HL-60/S4 (cell line): ENCODE measurements around the gene PPP2R3A.

ENCODE experiments used
- in situ Hi-C: fragments of 300-500 bp; cut with MboI; formaldehyde crosslinking; loops from 2 replicates; pipeline ENCODE4 v1.14.3; 2022; ENCODE audit warnings: low sequenced_read_pairs

The PPP2R3A gene

DNA sequence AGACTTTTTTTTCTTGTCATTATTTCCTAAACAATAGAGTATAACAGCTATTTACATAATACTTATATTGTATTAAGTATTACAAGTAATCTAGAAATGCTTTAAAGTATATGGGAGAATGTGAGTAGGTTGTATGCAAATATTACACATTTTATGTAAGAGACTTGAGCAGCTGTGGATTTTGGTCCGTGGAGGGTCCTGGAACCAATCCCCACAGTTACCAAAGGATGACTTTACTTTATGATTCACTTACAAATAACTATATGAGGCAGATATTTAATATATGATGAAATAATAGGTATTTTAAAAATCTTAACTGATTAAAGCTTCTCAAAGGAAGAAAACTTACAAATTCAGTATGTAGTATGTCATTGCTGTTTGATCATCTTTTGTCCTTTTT is 56.3 kb downstream of the PPP2R3A start:
- in situ Hi-C loops: no loop called here

DNA sequence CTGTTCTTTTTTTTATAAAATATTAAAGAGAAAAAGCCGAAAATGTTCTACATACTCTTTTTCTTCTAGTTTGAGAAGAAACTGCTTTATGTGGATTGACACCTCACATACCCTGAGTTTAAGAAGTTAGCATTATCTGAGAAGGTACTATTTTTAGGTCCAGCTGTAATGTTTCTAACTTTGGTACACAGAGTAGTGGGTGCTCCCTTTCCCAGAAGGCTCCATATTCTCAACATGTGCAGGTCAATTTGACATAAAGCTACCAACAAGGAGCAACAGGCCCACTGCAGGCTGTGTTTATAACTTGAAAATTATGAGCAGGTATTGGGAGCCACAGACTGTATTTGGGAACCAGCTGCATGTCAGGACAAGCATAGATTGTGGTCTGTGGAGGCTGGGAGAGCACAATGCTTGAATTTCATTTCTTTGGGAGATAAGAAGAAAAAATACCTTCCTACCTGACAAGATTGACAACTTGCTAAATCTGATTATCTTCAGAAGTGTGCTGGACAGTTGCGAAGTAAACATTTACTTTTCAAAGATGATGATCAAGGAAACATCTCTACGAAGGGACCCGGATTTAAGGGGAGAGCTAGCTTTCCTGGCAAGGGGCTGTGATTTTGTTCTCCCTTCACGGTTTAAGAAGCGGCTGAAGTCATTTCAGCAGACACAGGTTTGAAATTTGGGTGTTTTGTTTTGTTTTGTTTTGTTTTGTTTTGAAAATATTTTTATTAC is 57.2 kb downstream of the PPP2R3A start:
- in situ Hi-C loops: no loop called here

DNA sequence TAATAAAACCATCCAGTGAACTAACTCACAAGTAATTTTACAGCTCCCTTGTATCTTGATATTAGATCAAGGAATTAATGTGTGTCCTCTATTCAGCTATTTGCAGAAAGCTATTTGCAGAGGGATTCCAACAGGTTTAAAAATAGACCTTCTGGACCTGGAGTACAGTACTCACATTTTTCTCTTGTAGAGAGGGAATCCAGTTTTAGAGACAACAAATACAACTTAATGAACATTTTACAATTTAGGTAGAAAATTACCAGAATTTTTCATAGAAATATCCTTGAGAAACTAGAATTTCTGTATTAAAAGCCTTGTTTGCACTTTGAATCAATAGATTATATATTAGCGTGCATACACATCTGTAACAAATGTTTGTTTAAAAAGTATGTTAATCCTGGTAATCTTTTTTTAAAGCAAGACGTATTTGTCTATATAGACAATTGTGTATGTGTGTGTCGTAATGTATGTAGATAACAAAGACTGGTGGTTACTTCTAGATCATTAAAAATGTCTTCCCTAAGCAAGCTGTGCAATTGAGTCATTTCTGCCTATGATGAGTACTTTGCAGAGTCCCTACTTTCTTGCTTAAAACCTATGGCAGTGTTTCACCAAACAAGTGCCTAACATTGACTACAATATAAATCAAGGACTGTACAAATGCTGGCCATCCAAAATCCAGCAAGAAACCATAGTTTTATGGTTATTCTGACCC is 57.9 kb downstream of the PPP2R3A start:
- in situ Hi-C loops: no loop called here

DNA sequence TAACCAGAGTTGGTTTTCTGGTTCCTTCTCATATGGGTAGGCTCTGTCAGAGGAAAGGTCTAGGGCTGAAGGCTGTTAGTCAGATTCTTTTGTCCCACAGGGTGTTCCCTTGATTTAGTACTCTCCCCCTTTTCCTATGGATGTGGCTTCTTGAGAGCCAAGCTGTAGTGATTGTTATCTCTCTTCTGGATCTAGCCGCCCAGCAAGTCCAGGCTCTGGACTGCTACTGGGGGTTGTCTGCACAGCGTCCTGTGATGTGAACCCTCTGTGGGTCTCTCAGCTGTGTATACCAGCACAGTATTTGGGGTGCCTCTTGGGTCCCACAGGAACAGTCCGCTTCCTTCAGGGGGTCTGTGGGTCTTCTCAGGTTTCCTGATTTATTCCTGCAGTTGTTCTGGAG is 70.8 kb downstream of the PPP2R3A start:
- in situ Hi-C loops: no loop called here

DNA sequence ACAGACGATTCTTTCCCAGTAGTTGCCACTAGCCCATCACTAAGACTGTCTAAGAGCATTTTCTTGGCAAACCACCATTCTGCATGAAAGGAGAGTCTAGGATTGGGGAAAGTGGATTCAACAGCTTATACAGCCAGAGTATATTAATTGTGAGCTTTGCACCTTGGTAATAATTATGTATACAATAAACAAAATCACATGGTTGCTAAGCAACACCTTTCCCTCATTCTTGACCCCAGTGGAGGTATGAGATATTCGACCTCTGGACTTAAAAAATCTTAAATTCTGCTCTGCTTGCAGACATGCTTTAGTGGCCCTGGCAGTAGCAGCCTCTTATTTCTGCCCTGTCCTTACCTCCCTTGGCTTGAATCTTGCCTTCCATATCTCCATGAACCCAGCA is 73.1 kb downstream of the PPP2R3A start:
- in situ Hi-C loops: no loop called here

DNA sequence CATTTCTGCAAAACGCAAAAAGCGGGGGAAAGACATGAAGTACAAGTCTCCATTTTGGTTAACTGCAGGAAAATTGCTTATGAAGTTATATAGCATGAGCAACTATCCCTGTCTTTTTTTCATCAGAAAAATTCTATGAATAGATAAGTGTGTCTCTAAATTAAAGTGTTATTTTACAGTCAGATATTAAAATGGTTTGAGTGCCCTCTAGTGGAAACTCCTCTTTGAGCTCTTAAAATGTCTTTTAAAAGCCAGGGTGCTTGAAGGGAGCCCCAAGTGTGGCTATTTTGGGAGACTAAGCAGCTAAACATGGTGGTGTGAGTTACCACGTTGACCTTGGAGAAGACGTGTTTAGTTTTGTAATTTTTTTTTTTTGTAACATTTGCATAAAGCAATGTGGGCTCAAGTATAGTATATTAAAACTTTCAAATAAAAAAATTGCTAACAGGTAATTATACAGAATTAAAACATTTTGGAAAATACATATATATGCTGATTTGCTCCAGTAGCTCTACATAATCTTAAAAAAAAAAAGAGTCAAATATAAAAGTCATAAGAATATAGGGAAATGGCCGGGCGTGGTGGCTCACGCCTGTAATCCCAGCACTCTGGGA is 77.2 kb downstream of the PPP2R3A start:
- in situ Hi-C loops: no loop called here

DNA sequence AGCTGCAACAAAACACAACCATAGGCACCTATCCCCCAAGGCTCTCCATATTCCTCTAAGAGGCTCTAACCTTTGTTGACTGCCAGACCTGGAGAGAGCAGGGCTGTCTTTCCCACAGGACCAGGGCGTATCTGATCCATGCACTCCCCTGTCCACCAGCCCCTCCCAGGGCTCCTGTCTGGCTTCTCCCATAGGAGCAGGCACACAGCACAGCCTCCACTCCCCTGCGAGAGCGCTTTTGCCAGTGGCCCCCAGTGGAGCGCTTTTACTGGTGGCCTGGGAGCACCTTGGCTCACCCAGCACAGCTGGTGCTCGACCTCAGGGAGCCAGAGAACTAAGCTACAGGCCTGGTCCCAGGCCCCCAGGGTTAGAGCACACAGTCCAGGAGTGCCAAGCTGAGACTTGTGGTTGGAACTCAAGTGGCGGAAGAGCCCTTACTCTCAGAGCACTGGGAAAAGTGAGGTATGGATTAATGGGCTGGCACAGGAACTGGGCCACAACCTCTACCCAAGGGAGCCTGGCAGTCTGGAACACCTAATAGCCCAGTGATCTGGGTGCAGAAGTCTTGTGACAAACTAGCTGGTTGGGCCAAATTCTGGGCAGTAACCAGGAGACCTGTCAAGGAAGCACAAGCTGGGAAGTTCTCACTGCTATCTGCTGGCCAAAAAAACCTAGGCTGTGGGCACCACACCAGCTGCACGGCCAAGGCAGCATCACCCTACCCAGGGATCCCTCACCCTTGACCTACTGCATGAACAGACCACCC is 79.6 kb downstream of the PPP2R3A start:
- in situ Hi-C loops: no loop called here

DNA sequence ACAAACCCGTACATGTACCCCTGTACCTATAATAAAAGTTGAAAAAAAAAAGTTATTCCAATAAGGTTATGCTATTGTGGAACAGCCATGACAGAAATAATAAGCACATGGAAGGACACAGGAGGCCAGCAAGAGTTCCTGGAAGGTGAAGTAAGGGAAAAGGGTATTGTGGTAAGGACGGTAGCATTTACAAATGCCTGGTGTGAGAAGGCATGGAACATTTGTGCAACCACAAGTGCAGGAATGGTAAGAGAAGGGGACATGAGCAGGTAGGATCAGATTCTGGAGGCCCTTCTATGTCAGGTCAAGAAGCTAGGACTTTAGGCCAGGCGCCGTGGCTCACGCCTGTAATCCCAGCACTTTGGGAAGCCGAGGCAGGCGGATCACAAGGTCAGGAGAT is 82.5 kb downstream of the PPP2R3A start:
- in situ Hi-C loops: no loop called here

DNA sequence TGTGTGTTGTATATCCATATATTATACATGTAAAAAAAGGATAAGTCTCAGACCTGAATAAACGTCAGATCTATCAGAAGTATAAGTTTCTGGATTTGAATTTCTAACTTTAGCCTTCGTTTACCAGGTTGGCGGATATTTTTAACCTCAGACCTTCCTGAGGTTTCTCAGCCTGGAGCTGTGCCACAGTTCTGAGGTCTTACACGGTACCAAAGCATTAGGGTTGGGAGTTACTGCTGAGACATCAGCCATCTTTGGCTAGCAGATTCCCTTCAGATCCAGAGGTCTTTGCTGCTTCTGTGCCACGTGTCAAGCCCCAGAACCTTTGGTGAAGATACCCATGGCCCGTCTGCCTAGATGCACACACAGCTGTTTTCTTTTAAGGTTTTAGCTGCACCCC is 84.7 kb downstream of the PPP2R3A start:
- in situ Hi-C loops: no loop called here

DNA sequence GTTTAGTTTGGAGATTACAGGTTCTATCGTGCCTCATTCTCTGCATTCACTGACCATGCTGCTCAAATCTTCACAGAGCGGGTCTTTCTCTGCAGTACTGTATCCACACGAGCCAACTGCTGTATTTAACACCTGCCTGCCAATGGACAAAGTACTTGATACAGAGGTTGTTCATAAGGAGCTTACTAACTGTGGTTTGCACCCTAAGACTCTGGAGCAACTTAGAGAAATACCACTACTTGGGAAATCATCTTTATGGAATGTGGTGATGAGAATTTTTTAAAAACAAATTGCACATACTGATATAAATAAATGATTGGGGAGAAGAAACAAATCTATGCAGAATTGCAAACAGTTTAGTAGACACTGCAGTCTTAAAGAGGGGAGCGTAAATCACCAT is 90.0 kb downstream of the PPP2R3A start:
- in situ Hi-C loops: no loop called here

DNA sequence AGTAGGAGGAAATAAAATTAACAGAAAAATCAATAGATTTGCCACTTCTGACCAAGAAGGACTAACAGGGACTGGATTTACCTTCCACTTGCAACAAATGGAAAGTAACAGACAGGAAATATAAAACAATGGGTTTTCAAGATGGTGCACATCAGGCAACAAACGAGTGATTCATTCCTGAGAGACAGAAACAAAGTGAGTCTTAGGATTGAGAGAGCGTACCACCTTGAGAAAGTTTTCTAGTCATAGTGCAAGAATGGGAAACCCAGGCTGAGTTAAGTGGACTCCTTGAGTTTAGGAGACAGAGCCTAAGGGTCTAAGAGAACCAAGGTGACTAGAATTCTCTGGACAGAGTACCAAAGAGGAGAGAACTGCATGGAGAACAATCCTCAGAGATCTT is 101.7 kb downstream of the PPP2R3A start:
- in situ Hi-C loops: no loop called here

DNA sequence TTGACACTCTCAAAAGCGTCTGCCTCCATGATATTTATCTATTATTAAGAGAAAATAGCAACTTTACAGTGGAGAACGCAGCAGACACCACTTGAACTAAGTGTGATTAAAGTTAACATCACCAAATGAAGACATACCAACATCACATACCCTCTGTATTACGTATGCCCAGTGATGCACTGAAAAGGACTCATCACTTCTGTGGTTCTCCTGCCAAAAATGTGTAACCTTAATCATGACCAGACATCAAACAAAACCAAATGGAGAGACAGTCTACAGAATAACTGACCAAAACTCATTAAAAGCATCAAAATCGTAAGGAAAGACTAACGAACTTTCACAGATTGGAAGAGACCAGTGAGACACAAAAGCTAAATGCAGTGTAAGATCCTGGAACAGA is 103.2 kb downstream of the PPP2R3A start:
- in situ Hi-C loops: no loop called here

DNA sequence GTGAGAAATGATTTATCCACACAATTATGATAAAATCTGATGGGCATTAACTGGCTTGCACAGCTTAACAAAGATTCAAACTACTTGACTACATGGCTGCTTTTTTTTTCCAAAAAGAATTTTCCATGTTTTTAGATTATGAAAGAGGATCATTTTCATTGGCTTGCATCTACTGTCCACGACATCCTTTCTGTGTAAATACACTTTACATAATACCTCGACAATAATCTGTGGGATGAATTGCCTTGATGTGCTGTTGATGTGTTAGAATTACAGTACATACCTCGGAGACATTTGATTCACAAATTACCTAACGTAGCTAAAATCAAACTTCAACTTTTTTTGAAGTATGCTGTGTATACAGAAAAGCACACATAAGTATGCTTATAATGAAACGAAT is 104.4 kb downstream of the PPP2R3A start:
- in situ Hi-C loops: loop anchor here (5.0 to 10.0 kb wide), 2 partner anchors 685 to 942 kb away; partner anchors contain the start of gene STAG1

DNA sequence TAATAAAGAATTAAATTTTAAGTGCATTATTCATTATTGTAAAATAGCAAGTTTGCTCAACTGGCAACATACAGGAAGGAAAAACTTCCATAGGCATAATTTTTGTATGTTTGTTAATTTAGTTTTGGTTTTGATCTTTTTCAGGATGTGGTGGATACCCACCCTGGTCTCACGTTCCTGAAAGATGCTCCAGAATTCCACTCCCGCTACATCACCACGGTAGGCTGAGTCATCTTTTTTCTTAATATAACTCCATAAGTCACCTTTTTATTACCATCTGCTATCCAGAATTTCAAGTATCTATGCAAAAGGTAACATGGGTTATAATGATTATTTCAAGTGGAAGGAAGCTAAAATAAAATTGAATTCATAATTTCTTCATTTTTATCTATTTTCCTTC is 104.8 kb downstream of the PPP2R3A start:
- in situ Hi-C loops: loop anchor here (5.0 to 10.0 kb wide), 2 partner anchors 684 to 942 kb away; partner anchors contain the start of gene STAG1

DNA sequence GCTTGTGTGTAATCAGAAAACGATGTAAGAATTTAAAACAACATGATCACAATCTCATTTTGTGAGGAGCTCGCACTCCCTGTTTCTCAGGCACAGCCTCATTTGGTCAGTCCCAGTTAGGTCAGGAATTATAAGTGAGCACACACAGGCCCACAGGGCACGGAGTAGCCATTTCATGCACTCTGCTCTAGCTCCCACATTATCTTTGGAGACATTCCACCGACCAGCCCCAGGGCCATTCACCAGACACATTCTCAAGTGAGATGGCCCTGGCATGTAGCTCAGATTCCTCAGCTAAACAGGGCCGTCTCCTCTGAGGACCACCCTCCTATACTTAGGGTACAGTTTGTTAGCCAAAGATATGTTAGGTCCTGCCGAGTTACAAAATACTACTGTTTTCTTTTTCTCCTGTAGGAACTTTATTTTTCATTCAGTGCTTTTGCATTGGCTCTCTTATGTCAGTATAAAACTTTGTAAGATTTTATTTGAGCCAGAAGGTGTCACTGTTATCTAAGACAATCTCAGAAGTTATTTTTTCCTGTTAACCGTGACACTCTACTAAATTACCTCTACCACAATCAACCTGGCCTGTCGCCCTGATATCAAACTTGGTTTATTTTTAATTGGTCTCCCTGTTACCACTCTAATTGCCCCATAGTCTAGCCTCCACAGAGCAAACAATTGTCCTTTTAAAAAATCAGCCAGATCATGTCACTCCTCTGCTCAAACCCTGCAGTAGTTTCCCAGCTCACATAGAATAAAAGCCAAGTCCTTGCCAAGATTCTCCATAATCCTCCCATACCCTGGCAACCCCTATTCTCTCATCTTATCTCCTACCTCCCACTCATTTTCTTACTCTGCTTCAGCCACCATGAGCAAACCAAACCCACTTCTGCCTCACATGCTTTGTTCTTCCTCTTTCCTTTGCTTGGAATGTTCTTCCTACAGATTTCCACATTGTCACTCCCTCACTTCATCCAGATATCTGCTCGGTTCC is 105.7 kb downstream of the PPP2R3A start:
- in situ Hi-C loops: loop anchor here (5.0 to 10.0 kb wide), 2 partner anchors 684 to 941 kb away; partner anchors contain the start of gene STAG1

DNA sequence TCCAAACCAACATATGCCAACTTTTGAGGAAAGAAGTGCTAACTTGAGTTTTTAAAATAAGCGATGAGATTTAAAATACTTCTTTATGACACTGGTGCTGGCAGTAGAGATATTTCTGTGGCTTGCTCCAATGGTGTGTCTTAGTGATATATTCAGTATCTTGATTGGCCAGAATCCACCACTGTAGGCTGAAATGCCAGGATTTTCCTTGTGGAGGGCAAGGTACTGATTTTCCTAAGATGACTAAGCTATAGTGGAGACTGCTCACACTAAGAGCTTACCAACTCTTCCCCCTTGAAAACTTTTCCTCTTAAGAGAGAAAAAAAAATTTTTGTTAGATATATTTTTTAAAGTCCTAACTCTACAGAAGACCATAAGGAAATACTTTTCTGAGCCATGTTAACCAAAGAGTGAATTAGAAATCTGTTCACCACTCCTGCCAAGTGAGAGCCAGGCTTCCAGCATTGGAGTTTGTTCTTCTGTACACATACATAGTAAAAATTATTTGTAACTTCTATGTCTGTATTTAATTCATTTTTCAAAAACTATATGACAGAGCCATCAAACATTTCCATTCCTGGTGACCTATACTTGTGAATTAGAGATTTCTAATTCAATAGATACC is 109.1 kb downstream of the PPP2R3A start:
- in situ Hi-C loops: loop anchor here (5.0 to 25.0 kb wide), 3 partner anchors 188 to 938 kb away; partner anchors contain the start of genes PCCB and STAG1

DNA sequence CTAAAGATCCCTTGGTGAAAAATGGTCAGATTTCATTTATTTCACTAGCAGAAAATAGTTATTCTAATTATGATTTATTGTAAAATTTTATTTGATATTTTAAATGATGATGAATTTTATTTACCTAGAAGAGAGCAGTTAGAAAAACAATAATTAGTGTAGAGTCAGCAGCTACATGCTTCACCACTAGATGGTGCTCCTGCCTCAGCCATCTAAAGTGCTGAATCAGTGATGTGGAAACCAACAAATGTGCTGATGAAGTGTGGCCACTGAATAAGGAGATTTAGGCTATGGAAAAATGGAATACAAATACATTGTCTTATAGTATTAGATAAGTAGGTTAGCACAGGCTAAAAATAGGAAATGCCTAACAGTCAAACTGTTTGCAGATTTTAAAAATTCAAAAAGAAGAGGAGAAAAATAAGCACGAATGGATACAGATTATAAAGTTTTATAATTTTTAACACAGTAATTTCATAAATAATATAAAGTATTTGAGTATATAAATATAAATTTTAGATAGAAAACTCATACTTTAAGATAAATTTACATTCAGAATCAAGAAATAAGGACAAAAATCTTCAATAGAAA is 109.8 kb downstream of the PPP2R3A start:
- in situ Hi-C loops: loop anchor here (10.0 to 25.0 kb wide), 2 partner anchors 187 to 679 kb away; partner anchors contain the start of genes PCCB and STAG1

DNA sequence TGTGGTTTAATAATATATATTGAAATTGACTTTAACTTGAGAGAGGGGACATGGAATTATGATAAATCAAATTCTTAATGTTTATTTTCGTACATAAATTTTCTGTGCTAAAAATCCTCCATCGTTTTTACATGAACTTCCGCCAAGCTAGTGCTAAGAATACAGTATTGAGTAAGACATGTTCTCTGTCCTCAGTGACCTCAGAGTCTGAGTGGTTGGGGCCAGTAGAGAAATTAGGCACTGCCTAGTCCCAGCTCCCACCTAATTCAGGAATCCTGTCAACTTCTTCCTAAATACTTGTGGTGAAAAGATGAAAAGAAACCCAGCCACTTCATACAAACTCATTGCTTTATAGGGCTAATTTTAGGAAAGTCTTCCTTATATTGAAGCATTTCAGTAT is 110.3 kb downstream of the PPP2R3A start:
- in situ Hi-C loops: loop anchor here (10.0 to 25.0 kb wide), 2 partner anchors 186 to 679 kb away; partner anchors contain the start of genes PCCB and STAG1
